ENCODE measurements around the gene MAN2A2.

MAN2A2 gene

GRCh38 chr15:90948506-90948905 is 45.4 kb downstream of the MAN2A2 start:
- no peak overlapping the region for H4K12ac ChIP-seq (ENCODE audit: low read depth, low read length)
- no peak overlapping the region for H2AK5ac ChIP-seq (ENCODE audit: low read length)
- no peak overlapping the region for H2BK120ac ChIP-seq (ENCODE audit: insufficient read depth, low read length, poor library complexity)
- no peak overlapping the region for H3K4me2 ChIP-seq (ENCODE audit: low read length)
- no peaks in the 10 kb centered on the region for H3K79me2 ChIP-seq (ENCODE audit: control insufficient read depth, insufficient read depth, low read length, poor library complexity)
- no peak for DNase-seq
- WGBS (ENCODE audit: extremely low coverage, insufficient coverage, insufficient read length), result no CpG with 5 or more reads among the region's 8 CpGs
- H3K4me3 ChIP-seq (ENCODE audit: low read depth, low read length), result no peak overlapping the region
- H3K79me1 ChIP-seq (ENCODE audit: low read length), result no peaks in the 10 kb centered on the region
- no peak overlapping the region for H3K14ac ChIP-seq (ENCODE audit: low read length)
- no peak overlapping the region for H2AFZ ChIP-seq (ENCODE audit: insufficient read depth, low read length, poor library complexity)
- peaks cover 2% of the 10 kb centered on the region for H3K9me3 ChIP-seq (ENCODE audit: insufficient read depth, low read depth, low read length)
- no peak overlapping the region for H3K4ac ChIP-seq (ENCODE audit: low read depth, low read length)
- no peak overlapping the region for H2BK12ac ChIP-seq (ENCODE audit: low read length)
- H3K23ac ChIP-seq (ENCODE audit: low read length), result no peak overlapping the region
- H3K27me3 ChIP-seq (ENCODE audit: insufficient read depth, low read length), result no peaks in the 10 kb centered on the region
- H4K91ac ChIP-seq (ENCODE audit: low read depth, low read length), result no peak overlapping the region
- H3K4me1 ChIP-seq (ENCODE audit: control insufficient read depth in 1 of 2, insufficient read depth in 2 of 2, low read length in 2 of 2), result no peaks in the 10 kb centered on the region
- H3K27ac ChIP-seq (ENCODE audit: low read depth, low read length), result no peak overlapping the region
- H4K8ac ChIP-seq (ENCODE audit: low read depth, low read length), result no peak overlapping the region
- peaks cover 73 to 85% of the 10 kb centered on the region in 2 experiments for H3K36me3 ChIP-seq (ENCODE audit: control insufficient read depth in 1 of 2, insufficient read depth in 2 of 2, low read length in 2 of 2)
- no peak overlapping the region for H3K9ac ChIP-seq (ENCODE audit: low read length)
- no peak overlapping the region for H2BK5ac ChIP-seq (ENCODE audit: low read depth, low read length, poor library complexity)
- H3K18ac ChIP-seq (ENCODE audit: low read length), result no peak overlapping the region

- H3K36me3 ChIP-seq (ENCODE audit: control insufficient read depth in 1 of 2, insufficient read depth in 2 of 2, low read length in 2 of 2), result peaks cover 64 to 78% of the 10 kb centered on the region in 2 experiments
- no peak overlapping the region for H3K4me2 ChIP-seq (ENCODE audit: low read length)
- no peak for DNase-seq
- no peak overlapping the region for H2BK120ac ChIP-seq (ENCODE audit: insufficient read depth, low read length, poor library complexity)
- no peaks in the 10 kb centered on the region for H3K4me1 ChIP-seq (ENCODE audit: control insufficient read depth in 1 of 2, insufficient read depth in 2 of 2, low read length in 2 of 2)
- no peak overlapping the region for H2AFZ ChIP-seq (ENCODE audit: insufficient read depth, low read length, poor library complexity)
- no peak overlapping the region for H3K23ac ChIP-seq (ENCODE audit: low read length)
- H3K79me1 ChIP-seq (ENCODE audit: low read length), result peaks cover 4% of the 10 kb centered on the region
- no peak overlapping the region for H3K14ac ChIP-seq (ENCODE audit: low read length)
- no peak overlapping the region for H3K27ac ChIP-seq (ENCODE audit: low read depth, low read length)
- no peak overlapping the region for H3K4ac ChIP-seq (ENCODE audit: low read depth, low read length)
- no peak overlapping the region for H2AK5ac ChIP-seq (ENCODE audit: low read length)
- no peak overlapping the region for H4K12ac ChIP-seq (ENCODE audit: low read depth, low read length)
- no peak overlapping the region for H2BK12ac ChIP-seq (ENCODE audit: low read length)
- no peak overlapping the region for H4K8ac ChIP-seq (ENCODE audit: low read depth, low read length)
- no peak overlapping the region for H4K91ac ChIP-seq (ENCODE audit: low read depth, low read length)
- H3K9ac ChIP-seq (ENCODE audit: low read length), result no peak overlapping the region
- WGBS (ENCODE audit: extremely low coverage, insufficient coverage, insufficient read length), result no CpG with 5 or more reads among the region's 23 CpGs
- H3K18ac ChIP-seq (ENCODE audit: low read length), result no peak overlapping the region
- H3K27me3 ChIP-seq (ENCODE audit: insufficient read depth, low read length), result no peaks in the 10 kb centered on the region
- H3K4me3 ChIP-seq (ENCODE audit: low read depth, low read length), result no peak overlapping the region
- no peak overlapping the region for H2BK5ac ChIP-seq (ENCODE audit: low read depth, low read length, poor library complexity)
- peaks cover 3% of the 10 kb centered on the region for H3K79me2 ChIP-seq (ENCODE audit: control insufficient read depth, insufficient read depth, low read length, poor library complexity)
- peaks cover 2% of the 10 kb centered on the region for H3K9me3 ChIP-seq (ENCODE audit: insufficient read depth, low read depth, low read length)
Measured at GRCh38 chr15:90949979-90950675, 47.0 kb downstream of the MAN2A2 start.

GRCh38 chr15:90950676-90951075 is 47.6 kb downstream of the MAN2A2 start:
- H3K36me3 ChIP-seq (ENCODE audit: control insufficient read depth in 1 of 2, insufficient read depth in 2 of 2, low read length in 2 of 2), result peaks cover 62 to 77% of the 10 kb centered on the region in 2 experiments
- no peak overlapping the region for H2AK5ac ChIP-seq (ENCODE audit: low read length)
- H4K8ac ChIP-seq (ENCODE audit: low read depth, low read length), result no peak overlapping the region
- H4K12ac ChIP-seq (ENCODE audit: low read depth, low read length), result no peak overlapping the region
- no peak overlapping the region for H3K27ac ChIP-seq (ENCODE audit: low read depth, low read length)
- no peak overlapping the region for H2BK120ac ChIP-seq (ENCODE audit: insufficient read depth, low read length, poor library complexity)
- H3K9ac ChIP-seq (ENCODE audit: low read length), result no peak overlapping the region
- no peaks in the 10 kb centered on the region for H3K4me1 ChIP-seq (ENCODE audit: control insufficient read depth in 1 of 2, insufficient read depth in 2 of 2, low read length in 2 of 2)
- no peak overlapping the region for H2AFZ ChIP-seq (ENCODE audit: insufficient read depth, low read length, poor library complexity)
- no peak overlapping the region for H3K4me2 ChIP-seq (ENCODE audit: low read length)
- no peak overlapping the region for H3K18ac ChIP-seq (ENCODE audit: low read length)
- peaks cover 2% of the 10 kb centered on the region for H3K9me3 ChIP-seq (ENCODE audit: insufficient read depth, low read depth, low read length)
- H2BK5ac ChIP-seq (ENCODE audit: low read depth, low read length, poor library complexity), result no peak overlapping the region
- no peak overlapping the region for H3K14ac ChIP-seq (ENCODE audit: low read length)
- no peaks in the 10 kb centered on the region for H3K27me3 ChIP-seq (ENCODE audit: insufficient read depth, low read length)
- peaks cover 3% of the 10 kb centered on the region for H3K79me2 ChIP-seq (ENCODE audit: control insufficient read depth, insufficient read depth, low read length, poor library complexity)
- H3K23ac ChIP-seq (ENCODE audit: low read length), result no peak overlapping the region
- no peak overlapping the region for H3K4ac ChIP-seq (ENCODE audit: low read depth, low read length)
- DNase-seq, result no peak
- no peak overlapping the region for H4K91ac ChIP-seq (ENCODE audit: low read depth, low read length)
- H3K4me3 ChIP-seq (ENCODE audit: low read depth, low read length), result no peak overlapping the region
- WGBS (ENCODE audit: extremely low coverage, insufficient coverage, insufficient read length), result no CpG with 5 or more reads among the region's 6 CpGs
- no peak overlapping the region for H2BK12ac ChIP-seq (ENCODE audit: low read length)
- peaks cover 4% of the 10 kb centered on the region for H3K79me1 ChIP-seq (ENCODE audit: low read length)

GRCh38 chr15:90952901-90953677 is 50.0 kb downstream of the MAN2A2 start:
- Histone ChIP-seq H4K12ac (ENCODE audit: low read depth, low read length) (no peak overlapping the region), H3K79me1 (ENCODE audit: low read length) (peaks cover 7% of the 10 kb centered on the region), H3K14ac (ENCODE audit: low read length) (no peak overlapping the region), H3K23ac (ENCODE audit: low read length) (no peak overlapping the region), H3K18ac (ENCODE audit: low read length) (no peak overlapping the region), H4K8ac (ENCODE audit: low read depth, low read length) (no peak overlapping the region), H3K27ac (ENCODE audit: low read depth, low read length) (no peak overlapping the region), H3K79me2 (ENCODE audit: control insufficient read depth, insufficient read depth, low read length, poor library complexity) (peaks cover 5% of the 10 kb centered on the region), H3K9ac (ENCODE audit: low read length) (no peak overlapping the region), H3K4me1 (ENCODE audit: control insufficient read depth in 1 of 2, insufficient read depth in 2 of 2, low read length in 2 of 2) (peaks cover 8 to 9% of the 10 kb centered on the region in 2 experiments), H3K4me2 (ENCODE audit: low read length) (no peak overlapping the region), H2AK5ac (ENCODE audit: low read length) (no peak overlapping the region), H2BK12ac (ENCODE audit: low read length) (no peak overlapping the region), H3K4ac (ENCODE audit: low read depth, low read length) (no peak overlapping the region), H4K91ac (ENCODE audit: low read depth, low read length) (no peak overlapping the region), H2BK120ac (ENCODE audit: insufficient read depth, low read length, poor library complexity) (no peak overlapping the region), H3K36me3 (ENCODE audit: control insufficient read depth in 1 of 2, insufficient read depth in 2 of 2, low read length in 2 of 2) (peaks cover 42 to 59% of the 10 kb centered on the region in 2 experiments), H3K4me3 (ENCODE audit: low read depth, low read length) (no peak overlapping the region), H3K27me3 (ENCODE audit: insufficient read depth, low read length) (no peaks in the 10 kb centered on the region), H2BK5ac (ENCODE audit: low read depth, low read length, poor library complexity) (no peak overlapping the region), H2AFZ (ENCODE audit: insufficient read depth, low read length, poor library complexity) (no peak overlapping the region), H3K9me3 (ENCODE audit: insufficient read depth, low read depth, low read length) (peaks cover 2% of the 10 kb centered on the region)
- no CpG with 5 or more reads among the region's 14 CpGs for WGBS (ENCODE audit: extremely low coverage, insufficient coverage, insufficient read length)
- no peak for DNase-seq
